GM18507 (cell line): ENCODE measurements around the gene TNS1.

Experiments
- DNase-seq: peaks from one replicate; pipeline ENCODE4 v3.0.0; 2011; ENCODE audit warnings: low read depth; ENCODE audit not compliant: insufficient read length; ENCODE audit errors: extremely low spot score
- FAIRE-seq: peaks from 2 replicates; lab custom pipeline; 2011; peaks lifted over from hg19 to GRCh38; lab: Jason Lieb, UNC

Gene TNS1

GRCh38 chr2:217922101-217923006 lies 80.4 kb downstream of the TNS1 start:
- no peak for FAIRE-seq

GRCh38 chr2:217920879-217921603 lies 81.8 kb downstream of the TNS1 start:
- DNase-seq = no peak
- FAIRE-seq = no peak

More at GRCh38 chr2:217922101-217923006, 80.4 kb downstream of the TNS1 start:
- no peak for DNase-seq

GRCh38 chr2:217919781-217920351 lies 82.9 kb downstream of the TNS1 start:
- FAIRE-seq (no peak), DNase-seq (no peak)

- no peak for DNase-seq
- FAIRE-seq = no peak
Measured at GRCh38 chr2:217919204-217919603, 83.6 kb downstream of the TNS1 start.

- DNase-seq = no peak
- FAIRE-seq = no peak
Measured at GRCh38 chr2:217918308-217919024, 84.3 kb downstream of the TNS1 start.

GRCh38 chr2:217916504-217917254 lies 86.1 kb downstream of the TNS1 start:
- FAIRE-seq (no peak), DNase-seq (no peak)

GRCh38 chr2:217915706-217916105 lies 87.1 kb downstream of the TNS1 start:
- DNase-seq (no peak), FAIRE-seq (no peak)

GRCh38 chr2:217914878-217915277 lies 87.9 kb downstream of the TNS1 start:
- no peak for DNase-seq
- FAIRE-seq = no peak

GRCh38 chr2:217914078-217914477 lies 88.7 kb downstream of the TNS1 start:
- FAIRE-seq (no peak), DNase-seq (no peak)

- DNase-seq (no peak), FAIRE-seq (no peak)
Measured at GRCh38 chr2:217913436-217913835, 89.4 kb downstream of the TNS1 start.

GRCh38 chr2:217912098-217913024 lies 90.4 kb downstream of the TNS1 start:
- DNase-seq = no peak
- FAIRE-seq = no peak

GRCh38 chr2:217911283-217912097 lies 91.3 kb downstream of the TNS1 start:
- FAIRE-seq (no peak), DNase-seq (no peak)

- DNase-seq = no peak
- no peak for FAIRE-seq
Measured at GRCh38 chr2:217910875-217911212, 92.0 kb downstream of the TNS1 start.

- DNase-seq = no peak
- FAIRE-seq = no peak
Measured at GRCh38 chr2:217909156-217909820, 93.5 kb downstream of the TNS1 start.

- no peak for DNase-seq
- FAIRE-seq = no peak
Measured at GRCh38 chr2:217908544-217908943, 94.3 kb downstream of the TNS1 start.

- DNase-seq (no peak), FAIRE-seq (no peak)
Measured at GRCh38 chr2:217907266-217907665, 95.5 kb downstream of the TNS1 start.

- FAIRE-seq (no peak), DNase-seq (no peak)
Measured at GRCh38 chr2:217906798-217907197, 96.0 kb downstream of the TNS1 start.
